HCT116 (cell line): ENCODE data around the gene PIK3R1. TPM values are rescaled to one million over a fixed set of nuclear protein-coding genes. Genes with fewer than 3 reads are reported as not detected.

ENCODE experiments used
- ATAC-seq: fragments of 200-7000 bp; cut with Tn5 transposase; 2 replicates; pipeline ENCODE4 v1.9.1; 2020; ENCODE audit warnings: mild to moderate bottlenecking, moderate library complexity
- BruUV-seq: library from RNA; stranded (reverse); fragments of 400-500 nt; replicated peaks from 2 replicates; lab custom pipeline; 2021; lab: Mats Ljungman, UMichigan
- CTCF ChIA-PET: fragments of 300-600 bp; sonication (Branson Sonifier 250); formaldehyde crosslinking; loops from one replicate; lab custom pipeline; 2021; ENCODE audit warnings: antibody characterized with exemption; lab: Charles Lee
- POLR2A ChIA-PET: fragments of 300-600, 350-600 bp; sonication (Branson Sonifier 250); formaldehyde crosslinking; loops from one replicate; lab custom pipeline; 2021; ENCODE audit warnings: antibody characterized with exemption; lab: Charles Lee
- RAD21 ChIA-PET, 2 experiments: fragments of 300-600 bp; sonication (Branson Sonifier 250); formaldehyde crosslinking; loops; one replicate each; lab custom pipeline; 2023; ENCODE audit warnings: low total read pairs in 2 of 2; ENCODE audit not compliant: uncharacterized antibody in 2 of 2, unreplicated experiment in 2 of 2, low non-redundant PET in 1 of 2; lab: Charles Lee
- DNase-seq: peaks from one replicate; pipeline ENCODE4 v3.0.0-alpha.2; 2010; ENCODE audit warnings: low read depth, low spot score
- H2AFZ ChIP-seq: fragments of 200-600 bp; shearing (Covaris generic), sonication (generic); 2 replicates; pipeline ENCODE4 v1.6.1; 2017; ENCODE audit warnings: low read depth, mixed run types, mixed read lengths, antibody characterized with exemption, low read length; ENCODE audit not compliant: poor library complexity, severe bottlenecking
- H3K27ac ChIP-seq: 2 replicates; pipeline ENCODE4 v1.5.1; 2012; ENCODE audit warnings: low read depth, low read length
- H3K27me3 ChIP-seq: fragments of 200-600 bp; sonication (generic); 2 replicates; pipeline ENCODE4 v1.6.1; 2016; ENCODE audit warnings: mixed run types, low read length, mixed read lengths; ENCODE audit not compliant: insufficient read depth
- H3K36me3 ChIP-seq, 2 experiments: fragments of 200-500 bp in 1 of 2; fragments of 200-600 bp in 1 of 2; sonication (Bioruptor generic) in 1 of 2; sonication (generic) in 1 of 2; 2 replicates each; pipeline versions ENCODE4 v1.5.1 to v1.6.1; 2014 to 2016; ENCODE audit warnings: low read length in 2 of 2, inconsistent platforms in 1 of 2, mixed read lengths in 1 of 2, mixed run types in 1 of 2; ENCODE audit not compliant: insufficient read depth in 2 of 2, control insufficient read depth in 1 of 2
- H3K4me1 ChIP-seq, 2 experiments: fragments of 200-600 bp in 1 of 2; sonication (generic) in 1 of 2; 2 replicates each; pipeline versions ENCODE4 v1.5.1 to v1.6.1; 2012 to 2017; ENCODE audit warnings: low read length in 2 of 2, inconsistent platforms in 1 of 2, mild to moderate bottlenecking in 1 of 2, mixed read lengths in 1 of 2, mixed run types in 1 of 2, moderate library complexity in 1 of 2; ENCODE audit not compliant: insufficient read depth in 2 of 2, control insufficient read depth in 1 of 2
- H3K4me2 ChIP-seq: fragments of 200-600 bp; sonication (generic); 2 replicates; pipeline ENCODE4 v1.6.1; 2017; ENCODE audit warnings: mixed run types, low read length, mixed read lengths
- H3K4me3 ChIP-seq, 2 experiments: fragments of 200-600 bp in 1 of 2; sonication (generic) in 1 of 2; replicated peaks in 1 of 2; 2 replicates each; pipeline ENCODE4 v1.5.1; 2011 to 2016; ENCODE audit warnings: low read length in 2 of 2, control low read depth in 1 of 2, low read depth in 1 of 2, mild to moderate bottlenecking in 1 of 2, mixed read lengths in 1 of 2, mixed run types in 1 of 2
- H3K79me2 ChIP-seq: fragments of 200-600 bp; sonication (generic); 2 replicates; pipeline ENCODE4 v1.6.1; 2017; ENCODE audit warnings: mild to moderate bottlenecking, mixed run types, low read length, moderate library complexity, mixed read lengths; ENCODE audit not compliant: insufficient read depth
- H3K9ac ChIP-seq: fragments of 200-600 bp; sonication (generic); 2 replicates; pipeline ENCODE4 v1.6.1; 2016; ENCODE audit warnings: low read length, mixed read lengths
- H3K9me2 ChIP-seq: fragments of 200-600 bp; sonication (generic), shearing (Covaris generic); 2 replicates; pipeline ENCODE4 v1.6.1; 2017; ENCODE audit warnings: mixed run types, mild to moderate bottlenecking, moderate library complexity; ENCODE audit not compliant: insufficient read depth
- H3K9me3 ChIP-seq, 2 experiments: fragments of 200-500 bp in 1 of 2; fragments of 200-600 bp in 1 of 2; sonication (Bioruptor generic) in 1 of 2; sonication (generic) in 1 of 2; 2 replicates each; pipeline ENCODE4 v1.6.1; 2014 to 2017; ENCODE audit warnings: low read length in 2 of 2, mixed read lengths in 2 of 2, inconsistent platforms in 1 of 2, low read depth in 1 of 2, mild to moderate bottlenecking in 1 of 2, mixed run types in 1 of 2, moderate library complexity in 1 of 2; ENCODE audit not compliant: control insufficient read depth in 1 of 2, insufficient read depth in 1 of 2
- H4K20me1 ChIP-seq: fragments of 200-600 bp; sonication (generic), shearing (Covaris generic); 2 replicates; pipeline ENCODE4 v1.6.1; 2017; ENCODE audit warnings: mixed run types, mild to moderate bottlenecking, moderate library complexity; ENCODE audit not compliant: insufficient read depth
- CBX3 ChIP-seq: IDR thresholded peaks from 2 replicates; pipeline ENCODE4 v1.6.1; 2012; ENCODE audit warnings: low read depth
- CEBPB ChIP-seq: IDR thresholded peaks from 2 replicates; pipeline ENCODE4 v1.6.1; 2012; ENCODE audit warnings: low read depth
- EGR1 ChIP-seq: IDR thresholded peaks from 2 replicates; pipeline ENCODE4 v1.6.1; 2012; ENCODE audit warnings: low read depth
- POLR2A ChIP-seq: IDR thresholded peaks from 2 replicates; pipeline ENCODE4 v1.7.0; 2011; ENCODE audit warnings: borderline replicate concordance; ENCODE audit not compliant: insufficient read depth, insufficient read length; ENCODE audit errors: extremely low read depth
- POLR2AphosphoS5 ChIP-seq: IDR thresholded peaks from 2 replicates; pipeline ENCODE4 v1.6.1; 2011; ENCODE audit warnings: mild to moderate bottlenecking, low read depth, low read length, moderate library complexity
- RAD21 ChIP-seq: IDR thresholded peaks from 2 replicates; pipeline ENCODE4 v1.6.1; 2012; ENCODE audit warnings: low read depth, mild to moderate bottlenecking
- SIN3A ChIP-seq: IDR thresholded peaks from 2 replicates; pipeline ENCODE4 v1.6.1; 2012; ENCODE audit warnings: low read depth
- SP1 ChIP-seq: IDR thresholded peaks from 2 replicates; pipeline ENCODE4 v1.6.1; 2012; ENCODE audit warnings: low read depth
- SRF ChIP-seq: IDR thresholded peaks from 2 replicates; pipeline ENCODE4 v1.6.1; 2012; ENCODE audit warnings: low read depth
- TCF7L2 ChIP-seq: IDR thresholded peaks from 2 replicates; pipeline ENCODE4 v1.7.0; 2011; ENCODE audit warnings: borderline replicate concordance, inconsistent platforms; ENCODE audit not compliant: insufficient read depth, insufficient read length; ENCODE audit errors: extremely low read depth
- ZFX ChIP-seq: fragments of 450-650 bp; IDR thresholded peaks from 2 replicates; pipeline ENCODE4 v1.6.1; 2017
- ZNF274 ChIP-seq: fragments of 200-500 bp; sonication (Bioruptor generic); IDR thresholded peaks from 2 replicates; pipeline ENCODE4 v1.6.1; 2014; ENCODE audit warnings: mild to moderate bottlenecking, low read depth, low read length, inconsistent platforms
- intact Hi-C: fragments of 100-400 bp; cut with micrococcal nuclease; formaldehyde crosslinking; loops from 2 replicates; pipeline ENCODE4 v1.10.0; 2022
- total RNA-seq: library from RNA; stranded (reverse); gene quantifications from one replicate; pipeline ENCODE4 v1.2.1, GENCODE V29; 2021; ENCODE audit not compliant: unreplicated experiment
- TF ChIP-seq, protein P1 (sequence below), 3 experiments: fragments of 200-600 bp in 1 of 3; sonication (generic) in 1 of 3; IDR thresholded peaks in 2 of 3; conservative IDR thresholded peaks in 1 of 3; 2 replicates each; pipeline ENCODE4 v1.5.1; 2012 to 2017; ENCODE audit warnings: low read depth in 2 of 3, low read length in 2 of 3, antibody characterized with exemption in 1 of 3, borderline replicate concordance in 1 of 3, control low read depth in 1 of 3, mild to moderate bottlenecking in 1 of 3, mixed read lengths in 1 of 3, mixed run types in 1 of 3, moderate library complexity in 1 of 3; ENCODE audit not compliant: insufficient read depth in 1 of 3
- TF ChIP-seq, protein P2 (sequence below): IDR thresholded peaks from 2 replicates; pipeline ENCODE4 v1.6.1; 2012; ENCODE audit warnings: low read depth
- TF ChIP-seq, protein P3 (sequence below): IDR thresholded peaks from 2 replicates; pipeline ENCODE4 v1.6.1; 2012
- TF ChIP-seq, protein P4 (sequence below): IDR thresholded peaks from 2 replicates; pipeline ENCODE4 v1.6.1; 2012

The PIK3R1 gene
- total RNA-seq, 1 experiment from 2014 or later: 7.2 TPM

DNA sequence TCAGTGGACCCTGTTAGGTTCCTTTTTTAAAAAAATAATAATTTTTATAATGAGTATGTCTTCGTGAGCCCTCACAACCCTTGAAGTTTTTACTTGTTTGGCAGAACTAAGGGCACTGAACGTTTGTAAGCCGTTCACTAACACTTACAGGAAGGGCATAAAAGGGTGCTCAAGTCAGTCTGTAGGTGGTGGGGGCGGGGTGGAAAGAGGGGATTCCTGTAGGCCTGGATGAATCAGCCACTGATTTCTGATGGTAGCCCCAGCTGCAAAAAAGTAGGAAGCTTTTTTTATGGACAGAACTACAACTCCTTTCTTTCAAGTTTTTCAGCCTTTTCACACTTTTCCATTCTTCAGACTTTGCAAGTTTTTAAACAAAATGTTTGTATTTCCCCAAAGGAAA, 35.8 kb downstream of the PIK3R1 start:
- H3K9me2 ChIP-seq: no peaks in the 10 kb centered on the region
- no peak overlapping the region for H3K27ac ChIP-seq
- no peak for DNase-seq
- intact Hi-C loops: no loop called here
- H3K9ac ChIP-seq: no peak overlapping the region
- TF ChIP-seq CEBPB: no peak
- TF ChIP-seq, protein P1, sequence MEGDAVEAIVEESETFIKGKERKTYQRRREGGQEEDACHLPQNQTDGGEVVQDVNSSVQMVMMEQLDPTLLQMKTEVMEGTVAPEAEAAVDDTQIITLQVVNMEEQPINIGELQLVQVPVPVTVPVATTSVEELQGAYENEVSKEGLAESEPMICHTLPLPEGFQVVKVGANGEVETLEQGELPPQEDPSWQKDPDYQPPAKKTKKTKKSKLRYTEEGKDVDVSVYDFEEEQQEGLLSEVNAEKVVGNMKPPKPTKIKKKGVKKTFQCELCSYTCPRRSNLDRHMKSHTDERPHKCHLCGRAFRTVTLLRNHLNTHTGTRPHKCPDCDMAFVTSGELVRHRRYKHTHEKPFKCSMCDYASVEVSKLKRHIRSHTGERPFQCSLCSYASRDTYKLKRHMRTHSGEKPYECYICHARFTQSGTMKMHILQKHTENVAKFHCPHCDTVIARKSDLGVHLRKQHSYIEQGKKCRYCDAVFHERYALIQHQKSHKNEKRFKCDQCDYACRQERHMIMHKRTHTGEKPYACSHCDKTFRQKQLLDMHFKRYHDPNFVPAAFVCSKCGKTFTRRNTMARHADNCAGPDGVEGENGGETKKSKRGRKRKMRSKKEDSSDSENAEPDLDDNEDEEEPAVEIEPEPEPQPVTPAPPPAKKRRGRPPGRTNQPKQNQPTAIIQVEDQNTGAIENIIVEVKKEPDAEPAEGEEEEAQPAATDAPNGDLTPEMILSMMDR (IDR thresholded peaks at IDR 0.05 in 2 of 3, conservative IDR thresholded peaks at IDR 0.05 in 1 of 3; ENCODE audit: borderline replicate concordance in 1 of 3, insufficient read depth in 1 of 3, low read depth in 2 of 3, low read length in 2 of 3): no peak
- no peak for TF ChIP-seq POLR2AphosphoS5
- TF ChIP-seq ZFX: no peak
- TF ChIP-seq, protein P2, sequence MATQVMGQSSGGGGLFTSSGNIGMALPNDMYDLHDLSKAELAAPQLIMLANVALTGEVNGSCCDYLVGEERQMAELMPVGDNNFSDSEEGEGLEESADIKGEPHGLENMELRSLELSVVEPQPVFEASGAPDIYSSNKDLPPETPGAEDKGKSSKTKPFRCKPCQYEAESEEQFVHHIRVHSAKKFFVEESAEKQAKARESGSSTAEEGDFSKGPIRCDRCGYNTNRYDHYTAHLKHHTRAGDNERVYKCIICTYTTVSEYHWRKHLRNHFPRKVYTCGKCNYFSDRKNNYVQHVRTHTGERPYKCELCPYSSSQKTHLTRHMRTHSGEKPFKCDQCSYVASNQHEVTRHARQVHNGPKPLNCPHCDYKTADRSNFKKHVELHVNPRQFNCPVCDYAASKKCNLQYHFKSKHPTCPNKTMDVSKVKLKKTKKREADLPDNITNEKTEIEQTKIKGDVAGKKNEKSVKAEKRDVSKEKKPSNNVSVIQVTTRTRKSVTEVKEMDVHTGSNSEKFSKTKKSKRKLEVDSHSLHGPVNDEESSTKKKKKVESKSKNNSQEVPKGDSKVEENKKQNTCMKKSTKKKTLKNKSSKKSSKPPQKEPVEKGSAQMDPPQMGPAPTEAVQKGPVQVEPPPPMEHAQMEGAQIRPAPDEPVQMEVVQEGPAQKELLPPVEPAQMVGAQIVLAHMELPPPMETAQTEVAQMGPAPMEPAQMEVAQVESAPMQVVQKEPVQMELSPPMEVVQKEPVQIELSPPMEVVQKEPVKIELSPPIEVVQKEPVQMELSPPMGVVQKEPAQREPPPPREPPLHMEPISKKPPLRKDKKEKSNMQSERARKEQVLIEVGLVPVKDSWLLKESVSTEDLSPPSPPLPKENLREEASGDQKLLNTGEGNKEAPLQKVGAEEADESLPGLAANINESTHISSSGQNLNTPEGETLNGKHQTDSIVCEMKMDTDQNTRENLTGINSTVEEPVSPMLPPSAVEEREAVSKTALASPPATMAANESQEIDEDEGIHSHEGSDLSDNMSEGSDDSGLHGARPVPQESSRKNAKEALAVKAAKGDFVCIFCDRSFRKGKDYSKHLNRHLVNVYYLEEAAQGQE: no peak
- TF ChIP-seq RAD21: no peak
- no peak for TF ChIP-seq POLR2A
- TF ChIP-seq, protein P3, sequence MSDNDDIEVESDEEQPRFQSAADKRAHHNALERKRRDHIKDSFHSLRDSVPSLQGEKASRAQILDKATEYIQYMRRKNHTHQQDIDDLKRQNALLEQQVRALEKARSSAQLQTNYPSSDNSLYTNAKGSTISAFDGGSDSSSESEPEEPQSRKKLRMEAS: no peak
- TF ChIP-seq TCF7L2: no peak
- no peak for TF ChIP-seq CBX3
- TF ChIP-seq SP1: no peak
- TF ChIP-seq EGR1: no peak
- TF ChIP-seq ZNF274: no peak
- TF ChIP-seq, protein P4, sequence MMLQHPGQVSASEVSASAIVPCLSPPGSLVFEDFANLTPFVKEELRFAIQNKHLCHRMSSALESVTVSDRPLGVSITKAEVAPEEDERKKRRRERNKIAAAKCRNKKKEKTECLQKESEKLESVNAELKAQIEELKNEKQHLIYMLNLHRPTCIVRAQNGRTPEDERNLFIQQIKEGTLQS: no peak
- no peak for TF ChIP-seq SRF
- no peak for TF ChIP-seq SIN3A
- POLR2A ChIA-PET: no interaction called here
- no TSS peak for BruUV-seq
- H3K36me3 ChIP-seq: no peaks in the 10 kb centered on the region
- ATAC-seq: no peak
- no peaks in the 10 kb centered on the region for H3K79me2 ChIP-seq
- H3K9me3 ChIP-seq: no peaks in the 10 kb centered on the region
- H2AFZ ChIP-seq: no peak overlapping the region
- CTCF ChIA-PET: interaction anchor here (1.0 to 2.9 kb wide), 3 partner anchors 1003 to 1039 kb away, joined by 3 to 47 read pairs (median 3); no protein-coding TSS in a partner anchor
- H3K4me2 ChIP-seq: no peak overlapping the region
- RAD21 ChIA-PET: no interaction called here
- no peaks in the 10 kb centered on the region for H4K20me1 ChIP-seq
- H3K4me1 ChIP-seq: no peaks in the 10 kb centered on the region
- H3K27me3 ChIP-seq: no peaks in the 10 kb centered on the region
- no peak overlapping the region for H3K4me3 ChIP-seq
